GM12878 (cell line): Measurements from ENCODE around the gene RERE. TPM values are rescaled to one million over a fixed set of nuclear protein-coding genes. Genes with fewer than 3 reads are reported as not detected.

Source experiments
- ATF7 ChIP-seq: fragments of 450-650 bp; IDR thresholded peaks from 2 replicates; pipeline ENCODE4 v1.6.1; 2016; ENCODE audit warnings: low read depth, mild to moderate bottlenecking
- BACH1 ChIP-seq: fragments of 450-650 bp; IDR thresholded peaks from 2 replicates; pipeline ENCODE4 v1.6.1; 2017; ENCODE audit warnings: mild to moderate bottlenecking, borderline replicate concordance
- CEBPB ChIP-seq, 2 experiments: fragments of 150-350 bp in 1 of 2; IDR thresholded peaks; 2 replicates each; pipeline ENCODE4 v1.6.1; 2012 to 2014; ENCODE audit warnings: low read depth in 2 of 2, low read length in 2 of 2, borderline replicate concordance in 1 of 2, inconsistent platforms in 1 of 2
- CREM ChIP-seq: IDR thresholded peaks from 2 replicates; pipeline ENCODE4 v1.6.1; 2014; ENCODE audit warnings: antibody characterized with exemption, low read depth
- CTCF ChIP-seq, 3 experiments: IDR thresholded peaks in 2 of 3; conservative IDR thresholded peaks in 1 of 3; 2 replicates each; pipeline ENCODE4 v1.5.1; 2011; ENCODE audit warnings: low read depth in 3 of 3, low read length in 3 of 3, mild to moderate bottlenecking in 3 of 3, control low read depth in 2 of 3, moderate library complexity in 2 of 3, inconsistent platforms in 1 of 3, mixed read lengths in 1 of 3; ENCODE audit not compliant: control insufficient read depth in 2 of 3, insufficient read depth in 1 of 3; ENCODE audit errors: extremely low read depth in 1 of 3
- EP300 ChIP-seq, 2 experiments: fragments of 150-350 bp in 1 of 2; IDR thresholded peaks; 2 replicates each; pipeline ENCODE4 v1.6.1; 2011 to 2012; ENCODE audit warnings: low read depth in 2 of 2, low read length in 2 of 2, borderline replicate concordance in 1 of 2, improper control_type of control experiment in 1 of 2, inconsistent platforms in 1 of 2; ENCODE audit not compliant: control insufficient read depth in 1 of 2
- FOXM1 ChIP-seq: IDR thresholded peaks from 2 replicates; pipeline ENCODE4 v1.6.1; 2012; ENCODE audit warnings: low read depth, mild to moderate bottlenecking, inconsistent platforms, low read length, moderate library complexity
- HDGF ChIP-seq: fragments of 450-650 bp; IDR thresholded peaks from 2 replicates; pipeline ENCODE4 v1.6.1; 2016; ENCODE audit warnings: antibody characterized with exemption
- IKZF1 ChIP-seq: fragments of 450-650 bp; conservative IDR thresholded peaks from 2 replicates; pipeline ENCODE4 v1.6.1; 2017; ENCODE audit warnings: antibody characterized with exemption, mild to moderate bottlenecking
- IKZF2 ChIP-seq, 2 experiments: fragments of 450-650 bp; IDR thresholded peaks; 2 replicates each; pipeline ENCODE4 v1.6.1; 2017; ENCODE audit warnings: mild to moderate bottlenecking in 2 of 2, moderate library complexity in 2 of 2
- JUNB ChIP-seq: IDR thresholded peaks from 2 replicates; pipeline ENCODE4 v1.6.1; 2016; ENCODE audit warnings: antibody characterized with exemption, mild to moderate bottlenecking
- NFXL1 ChIP-seq: fragments of 450-650 bp; IDR thresholded peaks from 2 replicates; pipeline ENCODE4 v1.6.1; 2017; ENCODE audit warnings: antibody characterized with exemption, mild to moderate bottlenecking, borderline replicate concordance
- NRF1 ChIP-seq: conservative IDR thresholded peaks from 2 replicates; pipeline ENCODE4 v1.6.1; 2011; ENCODE audit warnings: mild to moderate bottlenecking, low read depth, low read length, improper control_type of control experiment
- PAX8 ChIP-seq: fragments of 450-650 bp; IDR thresholded peaks from 2 replicates; pipeline ENCODE4 v1.6.1; 2017; ENCODE audit warnings: mild to moderate bottlenecking, moderate library complexity
- POLR2A ChIP-seq: IDR thresholded peaks from 2 replicates; pipeline ENCODE4 v1.6.1; 2011; ENCODE audit warnings: low read depth, mild to moderate bottlenecking, low read length
- RUNX3 ChIP-seq: IDR thresholded peaks from 2 replicates; pipeline ENCODE4 v1.6.1; 2012; ENCODE audit warnings: low read length, inconsistent platforms
- TCF12 ChIP-seq: IDR thresholded peaks from 2 replicates; pipeline ENCODE4 v1.6.1; 2011; ENCODE audit warnings: low read depth, mild to moderate bottlenecking, low read length
- WRNIP1 ChIP-seq: IDR thresholded peaks from 2 replicates; pipeline ENCODE4 v1.6.1; 2011; ENCODE audit warnings: low read depth, low read length, improper control_type of control experiment, borderline replicate concordance
- ZBTB11 ChIP-seq: fragments of 450-650 bp; formaldehyde crosslinking; IDR thresholded peaks from 2 replicates; pipeline ENCODE4 v1.5.0; 2022; ENCODE audit warnings: mild to moderate bottlenecking, missing genetic modification characterization
- ZNF217 ChIP-seq: fragments of 450-650 bp; IDR thresholded peaks from 2 replicates; pipeline ENCODE4 v1.6.1; 2017; ENCODE audit warnings: antibody characterized with exemption, mild to moderate bottlenecking
- ZNF24 ChIP-seq: fragments of 450-650 bp; IDR thresholded peaks from 2 replicates; pipeline ENCODE4 v1.6.1; 2017; ENCODE audit warnings: antibody characterized with exemption, mild to moderate bottlenecking
- ZNF687 ChIP-seq: fragments of 450-650 bp; IDR thresholded peaks from 2 replicates; pipeline ENCODE4 v1.6.1; 2017; ENCODE audit warnings: mild to moderate bottlenecking, moderate library complexity
- polyA plus RNA-seq, 11 experiments: library from polyadenylated mRNA; depleted of rRNA in 4 of 11; unstranded in 6 of 11; stranded (reverse) in 5 of 11; fragments of >200 nt; fragmentation: Nextera tagmentation in 4 of 11; fragmentation: Illumina TruSeq in 1 of 11; extraction: Ambion mirVana in 4 of 11; extraction: Trizol in 1 of 11; gene quantifications; 1 replicate in 1 of 11; 2 replicates in 10 of 11; pipeline versions ENCODE4 v1.2.1 to v1.2.3, GENCODE V29; 2011 to 2016; ENCODE audit warnings: inconsistent platforms in 2 of 11, missing spikeins in 2 of 11, low read depth in 1 of 11
- total RNA-seq, 4 experiments: library from RNA; depleted of rRNA in 3 of 4; stranded (reverse); fragments of >200 nt in 3 of 4; fragmentation: Illumina TruSeq in 1 of 4; extraction: Trizol in 1 of 4; gene quantifications; 2 replicates each; pipeline versions ENCODE4 v1.2.1 to v1.2.3, GENCODE V29; 2013 to 2021

The RERE gene
- total and polyA plus RNA-seq, 10 of the 15 experiments (the other 5 are each of a cell fraction or from before 2014, with no cell fraction given) = 5.2 to 60.5 (median 20.2) TPM

- no peak for TF ChIP-seq NFXL1
- TF ChIP-seq EP300 (IDR thresholded peaks at IDR 0.05; ENCODE audit: borderline replicate concordance in 1 of 2, control insufficient read depth in 1 of 2, low read depth in 2 of 2, low read length in 2 of 2) = peak in 1 of 2 experiments; percentile 84; a peak in 3 of 4 replicates
- TF ChIP-seq ZNF687 = 0 out of 2 replicates have a peak, but pooled peaks have one; percentile 23
- peak; percentile 68 for TF ChIP-seq RUNX3
- TF ChIP-seq POLR2A = no peak
- TF ChIP-seq FOXM1 = peak; percentile 47; the same call in 1 of the 2 replicates
- TF ChIP-seq BACH1 = peak; percentile 25; the same call in 1 of the 2 replicates
- TF ChIP-seq ATF7 = peak; percentile 66
- no peak for TF ChIP-seq NRF1
- TF ChIP-seq CREM = peak; percentile 56; the same call in 1 of the 2 replicates
- TF ChIP-seq ZNF24 = peak; percentile 51; the same call in 1 of the 2 replicates
- TF ChIP-seq ZNF217 = peak; percentile 44; the same call in 1 of the 2 replicates
- TF ChIP-seq ZBTB11 (CRISPR knock-in tag) = no peak
- TF ChIP-seq WRNIP1 = no peak
- no peak for TF ChIP-seq HDGF
- TF ChIP-seq IKZF2 (IDR thresholded peaks at IDR 0.05) = peak; percentile 78
- TF ChIP-seq JUNB = peak; percentile 96
- TF ChIP-seq IKZF1 = peak; percentile 50
- no peak for TF ChIP-seq CTCF (IDR thresholded peaks at IDR 0.05 in 2 of 3, conservative IDR thresholded peaks at IDR 0.05 in 1 of 3; ENCODE audit: control insufficient read depth in 2 of 3, extremely low read depth in 1 of 3, insufficient read depth in 1 of 3, low read depth in 3 of 3, low read length in 3 of 3)
- TF ChIP-seq TCF12 = peak; percentile 82
- no peak for TF ChIP-seq CEBPB (IDR thresholded peaks at IDR 0.05; ENCODE audit: borderline replicate concordance in 1 of 2, low read depth in 2 of 2, low read length in 2 of 2)
- TF ChIP-seq PAX8 = no peak
Measured at GRCh38 chr1:8649027-8649426, 168.4 kb downstream of the RERE start (continued).
